Fibroblast of lung (primary cell): Measurements from ENCODE around the gene TEX35. TPM values are rescaled to one million over a fixed set of nuclear protein-coding genes. Genes with fewer than 3 reads are reported as not detected.
A peak's percentile ranks its signal among the peaks of the same experiment; 100 is the strongest.

Experiments
- DNase-seq, 2 donors: peaks; one replicate each; pipeline versions ENCODE4 v3.0.0 to v3.0.0-alpha.2; 2010; ENCODE audit warnings: low read depth in 2 of 2
- H2AFZ ChIP-seq: 2 replicates; pipeline ENCODE4 v1.5.1; 2012; ENCODE audit warnings: low read length, control low read depth, inconsistent platforms
- H3K27ac ChIP-seq: 2 replicates; pipeline ENCODE4 v1.5.1; 2011; ENCODE audit warnings: low read length, control low read depth; ENCODE audit not compliant: insufficient read depth
- H3K27me3 ChIP-seq: 2 replicates; pipeline ENCODE4 v1.5.1; 2011; ENCODE audit warnings: mild to moderate bottlenecking, low read length; ENCODE audit not compliant: control insufficient read depth, insufficient read depth
- H3K36me3 ChIP-seq: 2 replicates; pipeline ENCODE4 v1.5.1; 2011; ENCODE audit warnings: low read length; ENCODE audit not compliant: control insufficient read depth, insufficient read depth
- H3K4me1 ChIP-seq: 2 replicates; pipeline ENCODE4 v1.5.1; 2011; ENCODE audit warnings: low read length; ENCODE audit not compliant: control insufficient read depth, insufficient read depth; ENCODE audit errors: extremely low read depth
- H3K4me2 ChIP-seq: 2 replicates; pipeline ENCODE4 v1.5.1; 2011; ENCODE audit warnings: low read length, control low read depth; ENCODE audit not compliant: insufficient read depth; ENCODE audit errors: extremely low read depth
- H3K4me3 ChIP-seq, 4 experiments: fragments of 200-600 bp in 1 of 4; sonication (generic) in 1 of 4; replicated peaks in 1 of 4; 2 replicates each; pipeline ENCODE4 v1.5.1; 2011 to 2016; ENCODE audit warnings: low read length in 4 of 4, low read depth in 3 of 4, mild to moderate bottlenecking in 3 of 4, control low read depth in 2 of 4, inconsistent platforms in 1 of 4, mixed read lengths in 1 of 4; ENCODE audit not compliant: insufficient read depth in 1 of 4; ENCODE audit errors: control extremely low read depth in 1 of 4
- H3K79me2 ChIP-seq: 2 replicates; pipeline ENCODE4 v1.5.1; 2012; ENCODE audit warnings: mild to moderate bottlenecking, low read length, inconsistent platforms; ENCODE audit not compliant: control insufficient read depth, insufficient read depth
- H3K9ac ChIP-seq: 2 replicates; pipeline ENCODE4 v1.5.1; 2011; ENCODE audit warnings: mild to moderate bottlenecking, low read length, control low read depth; ENCODE audit not compliant: insufficient read depth
- H3K9me3 ChIP-seq: 2 replicates; pipeline ENCODE4 v1.5.1; 2012; ENCODE audit warnings: low read depth, low read length; ENCODE audit not compliant: control insufficient read depth, insufficient read depth
- H4K20me1 ChIP-seq: 2 replicates; pipeline ENCODE4 v1.5.1; 2011; ENCODE audit warnings: low read length; ENCODE audit not compliant: control insufficient read depth, insufficient read depth; ENCODE audit errors: extremely low read depth
- CTCF ChIP-seq, 2 donors: IDR thresholded peaks in 1 of 2; conservative IDR thresholded peaks in 1 of 2; 1 replicate in 1 of 2; 2 replicates in 1 of 2; pipeline ENCODE4 v1.5.1; 2011 to 2012; ENCODE audit warnings: low read length in 2 of 2, control low read depth in 1 of 2, inconsistent platforms in 1 of 2, low read depth in 1 of 2, mild to moderate bottlenecking in 1 of 2
- EZH2 ChIP-seq: IDR thresholded peaks from 2 replicates; pipeline ENCODE4 v1.5.1; 2012; ENCODE audit warnings: low read length, control low read depth, mild to moderate bottlenecking; ENCODE audit errors: missing control alignments
- polyA plus RNA-seq, 2 donors: library from polyadenylated mRNA; depleted of rRNA in 1 of 2; stranded (reverse) in 1 of 2; unstranded in 1 of 2; fragments of >200 nt; gene quantifications; 2 replicates each; pipeline ENCODE4 v1.2.1, GENCODE V29; 2011 to 2012; ENCODE audit warnings: missing spikeins in 1 of 2
- total RNA-seq: library from RNA; depleted of rRNA; stranded (reverse); fragments of >200 nt; gene quantifications from 2 replicates; pipeline ENCODE4 v1.2.1, GENCODE V29; 2014

The TEX35 gene
- total and polyA plus RNA-seq, 2 donors (not counting 1 experiment from before 2014, with no cell fraction given), result 0.24 TPM; not detected in 1

- Histone ChIP-seq H3K79me2 (no peaks in the 10 kb centered on the region), H3K9ac (no peak overlapping the region), H3K27ac (no peak overlapping the region), H2AFZ (no peak overlapping the region), H3K4me3 (no peak overlapping the region), H3K4me2 (no peak overlapping the region), H3K9me3 (no peaks in the 10 kb centered on the region), H4K20me1 (no peaks in the 10 kb centered on the region), H3K27me3 (no peaks in the 10 kb centered on the region), H3K4me1 (no peaks in the 10 kb centered on the region), H3K36me3 (no peaks in the 10 kb centered on the region)
- no peak for DNase-seq
- TF ChIP-seq CTCF (conservative IDR thresholded peaks at IDR 0.05 in 1 of 2, IDR thresholded peaks at IDR 0.05 in 1 of 2; ENCODE audit: low read depth in 1 of 2, low read length in 2 of 2), result no peak
- no peak for TF ChIP-seq EZH2
Measured at GRCh38 chr1:178506669-178507068, 6.2 kb upstream of the TEX35 start.

- no peaks in the 10 kb centered on the region for H3K27me3 ChIP-seq
- H3K27ac ChIP-seq, result no peak overlapping the region
- no peaks in the 10 kb centered on the region for H3K36me3 ChIP-seq
- H3K4me2 ChIP-seq, result no peak overlapping the region
- no peaks in the 10 kb centered on the region for H4K20me1 ChIP-seq
- no peak overlapping the region for H3K4me3 ChIP-seq
- peak in 1 of 2 donors; percentile 46 for DNase-seq
- peaks cover 2% of the 10 kb centered on the region for H3K4me1 ChIP-seq
- no peak overlapping the region for H3K9ac ChIP-seq
- no peaks in the 10 kb centered on the region for H3K79me2 ChIP-seq
- H3K9me3 ChIP-seq, result no peaks in the 10 kb centered on the region
- no peak overlapping the region for H2AFZ ChIP-seq
- TF ChIP-seq CTCF (conservative IDR thresholded peaks at IDR 0.05 in 1 of 2, IDR thresholded peaks at IDR 0.05 in 1 of 2; ENCODE audit: low read depth in 1 of 2, low read length in 2 of 2) (no peak), EZH2 (no peak)
Measured at GRCh38 chr1:178509414-178510007, 3.4 kb upstream of the TEX35 start.

GRCh38 chr1:178510155-178510554 lies 2.8 kb upstream of the TEX35 start:
- H3K27ac ChIP-seq, result no peak overlapping the region
- no peaks in the 10 kb centered on the region for H3K9me3 ChIP-seq
- no peak overlapping the region for H3K9ac ChIP-seq
- TF ChIP-seq EZH2 (no peak), CTCF (conservative IDR thresholded peaks at IDR 0.05 in 1 of 2, IDR thresholded peaks at IDR 0.05 in 1 of 2; ENCODE audit: low read depth in 1 of 2, low read length in 2 of 2) (no peak)
- H3K4me1 ChIP-seq, result peaks cover 2% of the 10 kb centered on the region
- no peaks in the 10 kb centered on the region for H3K27me3 ChIP-seq
- H3K79me2 ChIP-seq, result no peaks in the 10 kb centered on the region
- H3K4me3 ChIP-seq, result no peak overlapping the region
- no peak overlapping the region for H3K4me2 ChIP-seq
- no peaks in the 10 kb centered on the region for H3K36me3 ChIP-seq
- no peak overlapping the region for H2AFZ ChIP-seq
- no peaks in the 10 kb centered on the region for H4K20me1 ChIP-seq
- peak in 1 of 2 donors; percentile 11 for DNase-seq
